ENCODE data around the gene OTULIN.

- TF ChIP-seq CTCF (conservative IDR thresholded peaks at IDR 0.05; ENCODE audit: low read depth, low read length) (no peak), POLR2A (IDR thresholded peaks at IDR 0.05; ENCODE audit: low read depth, low read length) (no peak)
Measured at GRCh38 chr5:14728459-14728938, 64.0 kb downstream of the OTULIN start.

Data from IMR-90 (cell line).